NB4 (cell line): ENCODE results near the gene TSPO2.

Source experiments
- CTCF ChIP-seq: IDR thresholded peaks from one replicate; pipeline ENCODE4 v1.5.1; 2012; ENCODE audit warnings: low read depth, low read length
- POLR2A ChIP-seq: IDR thresholded peaks from 2 replicates; pipeline ENCODE4 v1.6.1; 2011; ENCODE audit warnings: mild to moderate bottlenecking; ENCODE audit not compliant: insufficient read length; ENCODE audit errors: extremely low read depth

GRCh38 chr6:41059556-41059955, 17.3 kb downstream of the TSPO2 start:
- TF ChIP-seq CTCF (no peak), POLR2A (no peak)
